Mesendoderm (in vitro differentiated cells): ENCODE data around the gene ATF6B.
"Not testable (repeated sequence)": the region's sequence is repeated elsewhere in the genome, so short reads cannot be mapped to it uniquely, and the experiment has no call there.

Experiments
- DNase-seq: peaks from one replicate; pipeline ENCODE4 v3.0.0; 2013
- H2AK5ac ChIP-seq: 2 replicates; pipeline ENCODE4 v1.6.1; 2013; ENCODE audit warnings: low read length, inconsistent platforms
- H2BK120ac ChIP-seq: 2 replicates; pipeline ENCODE4 v1.6.1; 2013; ENCODE audit warnings: low read depth, mild to moderate bottlenecking, low read length, moderate library complexity, mixed read lengths
- H2BK15ac ChIP-seq: replicated peaks from 2 replicates; pipeline ENCODE4 v1.6.1; 2013; ENCODE audit warnings: low read depth, mild to moderate bottlenecking, moderate library complexity
- H2BK5ac ChIP-seq: 2 replicates; pipeline ENCODE4 v1.6.1; 2013; ENCODE audit warnings: low read length, inconsistent platforms
- H3K18ac ChIP-seq: 2 replicates; pipeline ENCODE4 v1.6.1; 2013; ENCODE audit warnings: mild to moderate bottlenecking, low read length, mixed read lengths
- H3K23ac ChIP-seq: one replicate; pipeline ENCODE4 v1.6.1; 2013; ENCODE audit warnings: low read length
- H3K27ac ChIP-seq: 2 replicates; pipeline ENCODE4 v1.5.1; 2013; ENCODE audit warnings: low read depth, mild to moderate bottlenecking, inconsistent platforms, low read length, moderate library complexity
- H3K27me3 ChIP-seq: 2 replicates; pipeline ENCODE4 v1.6.1; 2013; ENCODE audit warnings: low read length, control low read depth, mild to moderate bottlenecking, inconsistent platforms; ENCODE audit not compliant: insufficient read depth, poor library complexity
- H3K36me3 ChIP-seq: 2 replicates; pipeline ENCODE4 v1.6.1; 2013; ENCODE audit warnings: low read length, inconsistent platforms; ENCODE audit not compliant: control insufficient read depth, insufficient read depth
- H3K4ac ChIP-seq: one replicate; pipeline ENCODE4 v1.6.1; 2013; ENCODE audit warnings: low read depth, mild to moderate bottlenecking, low read length, moderate library complexity
- H3K4me1 ChIP-seq: 2 replicates; pipeline ENCODE4 v1.6.1; 2013; ENCODE audit warnings: low read depth, low read length, inconsistent platforms; ENCODE audit not compliant: control insufficient read depth
- H3K4me2 ChIP-seq: 2 replicates; pipeline ENCODE4 v1.6.1; 2013; ENCODE audit warnings: low read length
- H3K4me3 ChIP-seq: 2 replicates; pipeline ENCODE4 v1.5.1; 2013; ENCODE audit warnings: mild to moderate bottlenecking, low read length
- H3K56ac ChIP-seq: one replicate; pipeline ENCODE4 v1.6.1; 2013; ENCODE audit warnings: low read length
- H3K79me1 ChIP-seq: 2 replicates; pipeline ENCODE4 v1.6.1; 2013; ENCODE audit warnings: low read length, inconsistent platforms
- H3K79me2 ChIP-seq: 2 replicates; pipeline ENCODE4 v1.6.1; 2013; ENCODE audit warnings: mild to moderate bottlenecking, low read length; ENCODE audit not compliant: control insufficient read depth, insufficient read depth
- H3K9ac ChIP-seq: 2 replicates; pipeline ENCODE4 v1.6.1; 2013; ENCODE audit warnings: low read length, inconsistent platforms
- H4K5ac ChIP-seq: one replicate; pipeline ENCODE4 v1.6.1; 2013; ENCODE audit warnings: low read length
- H4K8ac ChIP-seq: one replicate; pipeline ENCODE4 v1.6.1; 2013; ENCODE audit warnings: low read depth, mild to moderate bottlenecking, control low read depth, low read length, moderate library complexity
- WGBS: extraction: QIAGEN DNeasy Blood & Tissue Kit; methylation state at CpG from one replicate; pipeline ENCODE4 v1.1.7; 2013; ENCODE audit warnings: low lambda C conversion rate, missing lambda C conversion rate; ENCODE audit not compliant: insufficient coverage; ENCODE audit errors: extremely low coverage; 5-methylcytosine and 5-hydroxymethylcytosine counted together

ATF6B gene

DNA sequence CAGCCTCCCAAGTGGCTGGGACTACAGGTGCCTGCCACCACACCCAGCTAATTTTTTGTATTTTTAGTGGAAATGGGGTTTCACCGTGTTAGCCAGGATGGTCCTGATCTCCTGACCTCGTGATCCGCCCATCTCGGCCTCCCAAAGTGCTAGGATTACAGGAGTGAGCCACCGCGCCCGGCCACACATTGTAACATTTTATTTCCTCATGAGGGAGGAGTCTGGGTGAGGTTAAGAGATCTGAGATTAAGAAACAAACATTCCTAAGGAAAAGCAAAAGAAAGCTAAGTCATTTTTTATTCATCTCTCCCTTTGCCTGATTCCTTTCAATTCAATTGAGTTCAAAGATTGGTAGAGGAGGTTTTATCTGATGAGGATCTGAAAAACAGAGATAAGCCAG, 16.2 kb upstream of the ATF6B start:
- not testable (repeated sequence) for H3K79me1 ChIP-seq, H2BK15ac ChIP-seq, H4K5ac ChIP-seq, H3K23ac ChIP-seq, H2AK5ac ChIP-seq, H3K56ac ChIP-seq, DNase-seq, H4K8ac ChIP-seq, H3K36me3 ChIP-seq, H3K9ac ChIP-seq, H2BK120ac ChIP-seq, H3K27me3 ChIP-seq, H3K4ac ChIP-seq, H3K79me2 ChIP-seq, H3K4me2 ChIP-seq, H3K18ac ChIP-seq, H2BK5ac ChIP-seq, H3K4me1 ChIP-seq, H3K4me3 ChIP-seq, H3K27ac ChIP-seq
- WGBS = no CpG with 5 or more reads among the region's 7 CpGs

DNA sequence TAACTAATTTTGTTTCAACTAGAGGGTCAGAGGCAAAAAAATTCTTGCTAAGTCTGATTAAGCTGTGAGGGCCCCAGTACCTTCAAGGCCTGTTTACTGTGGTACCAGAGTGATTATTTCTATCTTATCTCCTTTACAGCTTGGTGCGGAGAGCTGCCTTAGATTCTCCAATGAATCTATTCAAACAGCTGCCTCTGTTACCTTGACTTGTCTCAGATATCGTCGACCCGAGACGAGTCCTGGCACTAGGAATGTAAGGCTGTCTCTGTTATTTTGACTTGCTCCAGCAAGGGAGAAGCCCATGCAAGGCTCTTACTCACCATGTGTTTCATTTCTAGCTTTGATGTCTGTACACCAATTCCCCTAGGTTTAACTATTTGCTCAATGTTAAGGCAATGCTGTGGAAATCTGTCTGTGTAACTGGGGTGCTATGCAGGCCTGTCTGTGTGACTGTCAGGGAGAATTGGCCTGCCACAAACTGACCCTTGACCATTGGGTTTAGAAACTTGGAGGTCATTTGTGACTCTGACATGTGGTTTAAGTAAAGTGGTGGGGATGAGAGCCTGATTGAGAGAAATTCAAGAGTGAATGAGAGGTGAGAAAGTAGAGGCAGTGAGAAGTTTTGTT, 12.5 kb upstream of the ATF6B start:
- H3K9ac ChIP-seq = no peak overlapping the region
- H3K27ac ChIP-seq = no peak overlapping the region
- no peak overlapping the region for H2BK15ac ChIP-seq
- H2BK5ac ChIP-seq = no peak overlapping the region
- H3K4me1 ChIP-seq = no peaks in the 10 kb centered on the region
- H3K79me2 ChIP-seq = no peaks in the 10 kb centered on the region
- H3K56ac ChIP-seq = no peak overlapping the region
- H2AK5ac ChIP-seq = no peak overlapping the region
- H3K36me3 ChIP-seq = no peaks in the 10 kb centered on the region
- H4K5ac ChIP-seq = no peak overlapping the region
- no peaks in the 10 kb centered on the region for H3K79me1 ChIP-seq
- no peak for DNase-seq
- H2BK120ac ChIP-seq = no peak overlapping the region
- H3K4ac ChIP-seq = no peak overlapping the region
- no peak overlapping the region for H3K4me2 ChIP-seq
- no peak overlapping the region for H4K8ac ChIP-seq
- H3K4me3 ChIP-seq = no peak overlapping the region
- H3K27me3 ChIP-seq = no peaks in the 10 kb centered on the region
- H3K18ac ChIP-seq = no peak overlapping the region
- no peak overlapping the region for H3K23ac ChIP-seq
- WGBS = no CpG with 5 or more reads among the region's 5 CpGs

DNA sequence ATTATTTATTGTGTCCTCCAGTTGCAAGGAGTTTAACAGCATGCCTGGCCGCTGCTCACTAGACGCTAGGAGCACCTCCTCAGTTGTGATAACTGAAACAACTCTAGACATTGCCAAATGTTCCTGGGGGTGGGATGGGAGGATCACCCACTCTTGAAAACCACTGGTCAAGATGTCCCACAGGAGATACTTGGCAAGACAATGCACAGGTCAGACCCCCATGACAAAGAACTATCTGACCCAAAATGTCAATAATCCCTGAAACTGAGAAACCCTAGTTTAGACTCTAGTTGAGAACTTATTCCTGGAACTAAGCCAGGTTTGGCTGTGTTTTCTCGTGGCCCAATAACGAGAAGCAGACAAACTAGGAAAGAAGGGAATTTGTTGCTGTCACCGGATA, 11.5 kb upstream of the ATF6B start:
- Histone ChIP-seq H3K9ac (no peak overlapping the region), H3K79me2 (no peaks in the 10 kb centered on the region), H4K8ac (no peak overlapping the region), H3K27ac (no peak overlapping the region), H2BK15ac (no peak overlapping the region), H3K36me3 (no peaks in the 10 kb centered on the region), H2BK120ac (no peak overlapping the region), H3K4ac (no peak overlapping the region), H3K27me3 (no peaks in the 10 kb centered on the region), H4K5ac (no peak overlapping the region), H3K4me2 (no peak overlapping the region), H3K18ac (no peak overlapping the region), H3K79me1 (no peaks in the 10 kb centered on the region), H3K4me1 (no peaks in the 10 kb centered on the region), H2AK5ac (no peak overlapping the region), H3K56ac (no peak overlapping the region), H3K4me3 (no peak overlapping the region), H3K23ac (no peak overlapping the region), H2BK5ac (no peak overlapping the region)
- no peak for DNase-seq
- WGBS = no CpG with 5 or more reads among the region's 5 CpGs

DNA sequence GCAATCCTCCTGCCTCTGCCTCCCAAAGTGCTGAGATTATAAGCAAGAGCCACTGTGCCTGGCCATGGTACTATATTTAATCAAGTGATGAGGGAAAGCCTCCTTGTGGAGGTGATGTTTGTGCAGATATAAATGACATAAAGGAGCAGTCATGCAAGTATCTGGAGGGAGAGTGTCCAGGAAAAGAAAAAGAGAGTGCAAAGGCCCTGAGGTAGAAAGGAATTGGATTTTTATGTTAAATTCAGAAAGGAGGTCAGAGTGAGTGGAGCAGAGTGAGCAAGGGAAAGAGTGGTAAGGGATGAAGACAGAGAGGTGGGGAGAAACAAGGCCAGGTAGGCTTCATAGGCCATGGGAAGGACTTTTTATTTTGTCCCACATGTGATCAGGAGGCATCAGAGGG, 9.4 kb upstream of the ATF6B start:
- Histone ChIP-seq H3K27me3 (no peaks in the 10 kb centered on the region), H3K79me2 (no peaks in the 10 kb centered on the region), H3K36me3 (no peaks in the 10 kb centered on the region), H3K79me1 (no peaks in the 10 kb centered on the region), H3K4me1 (no peaks in the 10 kb centered on the region), H2AK5ac (no peak overlapping the region), H3K27ac (no peak overlapping the region), H3K56ac (no peak overlapping the region), H4K5ac (no peak overlapping the region), H4K8ac (no peak overlapping the region), H3K4me2 (no peak overlapping the region), H3K4ac (no peak overlapping the region), H2BK5ac (no peak overlapping the region), H3K18ac (no peak overlapping the region), H3K23ac (no peak overlapping the region), H3K9ac (no peak overlapping the region), H3K4me3 (no peak overlapping the region), H2BK120ac (no peak overlapping the region), H2BK15ac (no peak overlapping the region)
- DNase-seq = no peak

DNA sequence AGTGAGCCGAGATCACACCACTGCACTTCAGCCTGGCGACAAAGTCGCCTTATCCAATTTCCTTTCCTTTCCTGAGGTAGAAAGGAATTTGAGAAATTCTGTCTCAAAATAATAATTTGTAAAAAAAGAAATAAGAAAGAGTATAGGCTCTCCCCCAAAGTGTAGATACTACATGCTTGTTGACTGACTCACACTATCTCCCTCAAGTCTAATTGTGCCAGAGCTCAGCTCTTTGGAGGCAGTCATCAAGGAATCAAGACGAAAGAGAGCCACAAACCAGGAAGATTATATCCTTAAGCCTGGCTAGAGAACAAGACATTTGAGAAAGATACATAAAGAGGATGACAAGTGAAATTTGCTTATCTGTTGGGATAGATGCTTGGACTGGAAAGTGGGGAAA, 5.7 kb upstream of the ATF6B start:
- no peak overlapping the region for H2BK120ac ChIP-seq
- no peak overlapping the region for H4K8ac ChIP-seq
- H3K79me2 ChIP-seq = peaks cover 4% of the 10 kb centered on the region
- no peak overlapping the region for H3K27ac ChIP-seq
- no peak overlapping the region for H3K9ac ChIP-seq
- no peak overlapping the region for H3K18ac ChIP-seq
- no peaks in the 10 kb centered on the region for H3K36me3 ChIP-seq
- no peak overlapping the region for H4K5ac ChIP-seq
- no peak overlapping the region for H3K4me2 ChIP-seq
- no peak for DNase-seq
- no peak overlapping the region for H3K4ac ChIP-seq
- H3K79me1 ChIP-seq = peaks cover 7% of the 10 kb centered on the region
- H3K27me3 ChIP-seq = no peaks in the 10 kb centered on the region
- no CpG with 5 or more reads among the region's 4 CpGs for WGBS
- no peak overlapping the region for H3K56ac ChIP-seq
- H3K4me1 ChIP-seq = peaks cover 5% of the 10 kb centered on the region
- H2BK15ac ChIP-seq = no peak overlapping the region
- H2BK5ac ChIP-seq = no peak overlapping the region
- H3K4me3 ChIP-seq = no peak overlapping the region
- no peak overlapping the region for H2AK5ac ChIP-seq
- H3K23ac ChIP-seq = no peak overlapping the region

DNA sequence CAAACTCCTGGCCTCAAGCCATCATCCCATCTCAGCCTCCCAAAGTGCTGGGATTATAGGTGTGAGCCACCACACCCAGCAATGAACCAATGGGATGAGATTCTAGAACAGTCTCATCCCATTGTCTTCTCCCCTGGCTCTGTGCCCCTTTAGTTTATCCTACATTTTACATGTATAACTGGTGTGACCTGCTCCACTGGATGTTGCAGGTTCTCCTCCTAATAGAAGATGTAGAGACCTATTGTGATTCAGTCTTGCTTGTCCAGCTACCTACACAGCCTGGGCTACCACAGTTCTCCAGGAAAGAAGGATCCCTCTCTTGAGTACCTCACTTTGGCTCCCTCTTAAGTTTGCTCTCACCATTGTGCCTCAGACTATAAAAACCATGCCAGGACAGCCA, 4.1 kb upstream of the ATF6B start:
- H3K18ac ChIP-seq = no peak overlapping the region
- no peaks in the 10 kb centered on the region for H3K27me3 ChIP-seq
- H2AK5ac ChIP-seq = no peak overlapping the region
- no peak overlapping the region for H4K5ac ChIP-seq
- H3K4ac ChIP-seq = no peak overlapping the region
- H2BK120ac ChIP-seq = no peak overlapping the region
- H3K9ac ChIP-seq = no peak overlapping the region
- H3K4me2 ChIP-seq = no peak overlapping the region
- H3K36me3 ChIP-seq = no peaks in the 10 kb centered on the region
- H3K79me1 ChIP-seq = peaks cover 12% of the 10 kb centered on the region
- H4K8ac ChIP-seq = no peak overlapping the region
- H3K79me2 ChIP-seq = peaks cover 4% of the 10 kb centered on the region
- H2BK15ac ChIP-seq = no peak overlapping the region
- no peak overlapping the region for H3K23ac ChIP-seq
- H3K56ac ChIP-seq = no peak overlapping the region
- H2BK5ac ChIP-seq = no peak overlapping the region
- peaks cover 5% of the 10 kb centered on the region for H3K4me1 ChIP-seq
- H3K27ac ChIP-seq = no peak overlapping the region
- no peak for DNase-seq
- no peak overlapping the region for H3K4me3 ChIP-seq
